ENCODE measurements around the gene FAM227B. TPM values are rescaled to one million over a fixed set of nuclear protein-coding genes. Genes with fewer than 3 reads are reported as not detected.
A peak's percentile ranks its signal among the peaks of the same experiment; 100 is the strongest.
"Not testable (repeated sequence)": the region's sequence is repeated elsewhere in the genome, so short reads cannot be mapped to it uniquely, and the experiment has no call there.

FAM227B gene
- polyA plus RNA-seq, 1 donor (not counting 4 experiments of a cell fraction or from before 2014, with no cell fraction given), result 7.2 TPM

DNA sequence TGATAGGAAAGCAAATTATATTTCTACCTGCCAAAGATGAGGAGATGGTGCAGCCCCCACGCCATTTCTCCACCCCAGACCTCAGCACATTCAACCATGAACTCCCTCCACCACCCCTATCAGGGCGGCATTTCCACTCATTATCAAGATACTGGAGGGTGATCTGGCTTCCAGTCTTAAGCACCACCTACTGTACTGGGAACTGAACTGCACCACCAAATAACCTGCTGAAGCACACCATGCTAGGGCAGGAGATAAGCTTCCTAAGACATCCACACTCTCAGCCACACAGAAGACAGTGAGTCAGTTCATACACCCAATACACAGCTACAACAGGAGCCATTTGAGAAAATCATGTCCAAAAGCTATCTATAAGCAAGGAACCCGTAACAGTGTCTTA is 98.8 kb downstream of the FAM227B start:
- Histone ChIP-seq H3K9me3 (ENCODE audit: control insufficient read depth, low read depth, low read length) (no peaks in the 10 kb centered on the region), H3K4me3 (ENCODE audit: control insufficient read depth in 2 of 3, extremely low read depth in 1 of 3, insufficient read depth in 2 of 3, low read depth in 1 of 3, low read length in 3 of 3) (no peak overlapping the region), H3K36me3 (ENCODE audit: control insufficient read depth in 2 of 2, extremely low read depth in 1 of 2, insufficient read depth in 2 of 2, low read length in 2 of 2) (no peaks in the 10 kb centered on the region), H3K27ac (ENCODE audit: control insufficient read depth, insufficient read depth, low read length) (no peak overlapping the region), H2AFZ (ENCODE audit: control insufficient read depth, low read length) (no peak overlapping the region), H3K27me3 (ENCODE audit: control insufficient read depth, extremely low read depth, insufficient read depth, low read length) (no peaks in the 10 kb centered on the region), H3K9ac (ENCODE audit: control insufficient read depth, extremely low read depth, insufficient read depth, low read length) (no peak overlapping the region), H3K9me1 (ENCODE audit: control insufficient read depth, extremely low read depth, insufficient read depth, low read length) (no peaks in the 10 kb centered on the region), H4K20me1 (ENCODE audit: control insufficient read depth, extremely low read depth, insufficient read depth, low read length) (no peaks in the 10 kb centered on the region), H3K4me1 (ENCODE audit: control insufficient read depth, extremely low read depth, insufficient read depth, low read length) (no peaks in the 10 kb centered on the region), H3K79me2 (ENCODE audit: control insufficient read depth, insufficient read depth, low read length) (no peaks in the 10 kb centered on the region), H3K4me2 (ENCODE audit: control insufficient read depth, extremely low read depth, insufficient read depth, low read depth, low read length) (no peak overlapping the region)
- FAIRE-seq (no peak), DNase-seq (ENCODE audit: low read depth, low spot score) (no peak)
- dilution Hi-C loops (cut with MboI; ENCODE audit: extremely low pct_ligation_motif_present, low sequenced_read_pairs), result no loop called here
- TF ChIP-seq EZH2 (IDR thresholded peaks at IDR 0.05; ENCODE audit: low read length), result no peak
- TF ChIP-seq, protein P1, sequence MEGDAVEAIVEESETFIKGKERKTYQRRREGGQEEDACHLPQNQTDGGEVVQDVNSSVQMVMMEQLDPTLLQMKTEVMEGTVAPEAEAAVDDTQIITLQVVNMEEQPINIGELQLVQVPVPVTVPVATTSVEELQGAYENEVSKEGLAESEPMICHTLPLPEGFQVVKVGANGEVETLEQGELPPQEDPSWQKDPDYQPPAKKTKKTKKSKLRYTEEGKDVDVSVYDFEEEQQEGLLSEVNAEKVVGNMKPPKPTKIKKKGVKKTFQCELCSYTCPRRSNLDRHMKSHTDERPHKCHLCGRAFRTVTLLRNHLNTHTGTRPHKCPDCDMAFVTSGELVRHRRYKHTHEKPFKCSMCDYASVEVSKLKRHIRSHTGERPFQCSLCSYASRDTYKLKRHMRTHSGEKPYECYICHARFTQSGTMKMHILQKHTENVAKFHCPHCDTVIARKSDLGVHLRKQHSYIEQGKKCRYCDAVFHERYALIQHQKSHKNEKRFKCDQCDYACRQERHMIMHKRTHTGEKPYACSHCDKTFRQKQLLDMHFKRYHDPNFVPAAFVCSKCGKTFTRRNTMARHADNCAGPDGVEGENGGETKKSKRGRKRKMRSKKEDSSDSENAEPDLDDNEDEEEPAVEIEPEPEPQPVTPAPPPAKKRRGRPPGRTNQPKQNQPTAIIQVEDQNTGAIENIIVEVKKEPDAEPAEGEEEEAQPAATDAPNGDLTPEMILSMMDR (optimal IDR thresholded peaks at IDR 0.05 in 1 of 3, IDR thresholded peaks at IDR 0.05 in 1 of 3, conservative IDR thresholded peaks at IDR 0.05 in 1 of 3; ENCODE audit: extremely low read depth in 1 of 3, insufficient read depth in 2 of 3, low read length in 3 of 3), result peak; percentile 16 to 54 (median 51)

DNA sequence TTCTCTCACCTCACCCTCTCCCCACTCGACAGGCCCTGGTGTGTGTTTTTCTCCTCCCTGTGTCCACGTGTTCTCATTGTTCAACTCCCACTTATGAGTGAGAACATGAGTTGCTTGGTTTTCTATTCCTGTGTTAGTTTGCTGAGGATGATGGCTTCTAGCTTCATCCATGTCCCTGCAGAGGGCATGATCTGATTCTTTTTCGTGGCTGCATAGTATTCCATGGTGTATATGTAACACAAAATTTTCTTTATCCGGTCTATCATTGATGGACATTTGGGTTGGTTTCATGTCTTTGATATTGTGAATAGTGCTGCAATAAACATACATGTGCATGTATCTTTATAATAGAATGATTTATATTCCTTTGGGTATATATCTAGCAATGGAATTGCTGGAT is 107.9 kb downstream of the FAM227B start:
- DNase-seq (ENCODE audit: low read depth, low spot score); dilution Hi-C loops (cut with MboI; ENCODE audit: extremely low pct_ligation_motif_present, low sequenced_read_pairs); H3K4me2 ChIP-seq (ENCODE audit: control insufficient read depth, extremely low read depth, insufficient read depth, low read depth, low read length); H3K79me2 ChIP-seq (ENCODE audit: control insufficient read depth, insufficient read depth, low read length); H3K9ac ChIP-seq (ENCODE audit: control insufficient read depth, extremely low read depth, insufficient read depth, low read length); FAIRE-seq; H3K4me1 ChIP-seq (ENCODE audit: control insufficient read depth, extremely low read depth, insufficient read depth, low read length); H2AFZ ChIP-seq (ENCODE audit: control insufficient read depth, low read length); H3K9me1 ChIP-seq (ENCODE audit: control insufficient read depth, extremely low read depth, insufficient read depth, low read length); H3K36me3 ChIP-seq (ENCODE audit: control insufficient read depth in 2 of 2, extremely low read depth in 1 of 2, insufficient read depth in 2 of 2, low read length in 2 of 2); H3K4me3 ChIP-seq (ENCODE audit: control insufficient read depth in 2 of 3, extremely low read depth in 1 of 3, insufficient read depth in 2 of 3, low read depth in 1 of 3, low read length in 3 of 3); H3K27me3 ChIP-seq (ENCODE audit: control insufficient read depth, extremely low read depth, insufficient read depth, low read length); H3K27ac ChIP-seq (ENCODE audit: control insufficient read depth, insufficient read depth, low read length); H4K20me1 ChIP-seq (ENCODE audit: control insufficient read depth, extremely low read depth, insufficient read depth, low read length); H3K9me3 ChIP-seq (ENCODE audit: control insufficient read depth, low read depth, low read length): not testable (repeated sequence)

DNA sequence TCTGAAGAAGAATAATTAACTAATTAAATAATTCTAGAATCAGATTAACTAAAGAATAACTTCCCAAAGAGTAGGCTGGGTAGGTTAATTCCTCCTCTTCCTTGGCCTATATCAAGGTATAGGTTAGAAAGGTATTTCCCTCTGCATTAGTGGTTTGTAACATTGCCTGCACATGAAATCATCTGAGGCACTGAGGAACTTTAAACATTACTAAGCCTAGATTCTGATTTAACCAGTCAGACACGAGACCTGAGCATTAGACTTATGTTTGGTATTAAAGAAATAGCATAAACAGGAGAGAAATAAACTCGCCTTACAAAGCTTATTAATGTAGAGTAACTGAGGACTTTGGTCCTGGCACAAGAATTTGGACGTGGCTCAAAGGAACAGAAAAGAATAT is 113.4 kb downstream of the FAM227B start:
- no peaks in the 10 kb centered on the region for H3K36me3 ChIP-seq (ENCODE audit: control insufficient read depth in 2 of 2, extremely low read depth in 1 of 2, insufficient read depth in 2 of 2, low read length in 2 of 2)
- dilution Hi-C loops (cut with MboI; ENCODE audit: extremely low pct_ligation_motif_present, low sequenced_read_pairs), result no loop called here
- no peak overlapping the region for H3K9ac ChIP-seq (ENCODE audit: control insufficient read depth, extremely low read depth, insufficient read depth, low read length)
- H3K27ac ChIP-seq (ENCODE audit: control insufficient read depth, insufficient read depth, low read length), result no peak overlapping the region
- peak; percentile 29 for FAIRE-seq
- TF ChIP-seq EZH2 (IDR thresholded peaks at IDR 0.05; ENCODE audit: low read length), result no peak
- TF ChIP-seq, protein P1 (optimal IDR thresholded peaks at IDR 0.05 in 1 of 3, IDR thresholded peaks at IDR 0.05 in 1 of 3, conservative IDR thresholded peaks at IDR 0.05 in 1 of 3; ENCODE audit: extremely low read depth in 1 of 3, insufficient read depth in 2 of 3, low read length in 3 of 3), result no peak
- H3K4me3 ChIP-seq (ENCODE audit: control insufficient read depth in 2 of 3, extremely low read depth in 1 of 3, insufficient read depth in 2 of 3, low read depth in 1 of 3, low read length in 3 of 3), result no peak overlapping the region
- no peaks in the 10 kb centered on the region for H3K9me1 ChIP-seq (ENCODE audit: control insufficient read depth, extremely low read depth, insufficient read depth, low read length)
- H3K9me3 ChIP-seq (ENCODE audit: control insufficient read depth, low read depth, low read length), result no peaks in the 10 kb centered on the region
- no peak overlapping the region for H3K4me2 ChIP-seq (ENCODE audit: control insufficient read depth, extremely low read depth, insufficient read depth, low read depth, low read length)
- no peak for DNase-seq (ENCODE audit: low read depth, low spot score)
- H2AFZ ChIP-seq (ENCODE audit: control insufficient read depth, low read length), result no peak overlapping the region
- no peaks in the 10 kb centered on the region for H3K79me2 ChIP-seq (ENCODE audit: control insufficient read depth, insufficient read depth, low read length)
- no peaks in the 10 kb centered on the region for H3K27me3 ChIP-seq (ENCODE audit: control insufficient read depth, extremely low read depth, insufficient read depth, low read length)
- H4K20me1 ChIP-seq (ENCODE audit: control insufficient read depth, extremely low read depth, insufficient read depth, low read length), result no peaks in the 10 kb centered on the region
- peaks cover 5% of the 10 kb centered on the region for H3K4me1 ChIP-seq (ENCODE audit: control insufficient read depth, extremely low read depth, insufficient read depth, low read length)
